Cardiac septum (tissue), 1 donor: ENCODE measurements around the gene UQCRQ. TPM values are rescaled to one million over a fixed set of nuclear protein-coding genes. Genes with fewer than 3 reads are reported as not detected.

Experiments used
- DNase-seq: peaks from one replicate; pipeline ENCODE4 v3.0.0-alpha.2; 2020; ENCODE audit warnings: low spot score
- intact Hi-C: fragments of 100-400 bp; cut with DNase I; formaldehyde crosslinking; loops from one replicate; pipeline ENCODE4 v1.14.0; 2022
- total RNA-seq: library from RNA; stranded (reverse); fragmentation: NEBNext Ultra II Directional; extraction: Animal tissue kit (Norgen Biotek cat#: 25700); gene quantifications from one replicate; pipeline ENCODE4 v1.2.1, GENCODE V29; 2021
- donor health status: DM: no; HTN: no; CAD: no.

The UQCRQ gene
- total RNA-seq, 1 donor from 2014 or later: 1,426 TPM

DNA sequence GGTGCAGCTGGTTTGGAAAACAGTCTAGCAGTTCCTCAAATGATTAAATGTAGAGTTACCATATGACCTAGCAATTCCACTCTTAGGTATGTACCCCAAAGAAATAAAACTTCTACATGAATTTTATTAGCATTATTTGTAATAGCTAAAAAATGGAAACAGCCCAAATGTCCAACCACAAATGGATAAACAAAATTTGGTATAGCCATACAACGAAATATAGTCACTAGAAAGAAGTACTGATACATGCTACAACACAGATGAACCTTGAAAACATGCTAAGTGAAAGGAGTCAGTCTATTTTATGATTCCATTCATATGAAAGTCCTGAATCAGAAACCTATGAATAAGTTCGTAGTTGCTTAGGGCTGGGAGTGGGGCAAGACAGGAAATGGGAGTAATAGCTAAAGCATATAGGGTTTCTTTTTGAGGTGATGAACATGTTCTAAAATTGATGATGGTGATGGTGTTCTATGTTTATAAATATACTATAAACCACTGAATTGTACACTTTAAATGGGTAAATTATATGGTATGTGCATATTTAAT is 6.5 kb upstream of the UQCRQ start:
- DNase-seq: no peak
- intact Hi-C loops: loop anchor here (10.0 kb wide), 1 partner anchor 85 kb away; the partner anchor contains the start of gene SEPTIN8

DNA sequence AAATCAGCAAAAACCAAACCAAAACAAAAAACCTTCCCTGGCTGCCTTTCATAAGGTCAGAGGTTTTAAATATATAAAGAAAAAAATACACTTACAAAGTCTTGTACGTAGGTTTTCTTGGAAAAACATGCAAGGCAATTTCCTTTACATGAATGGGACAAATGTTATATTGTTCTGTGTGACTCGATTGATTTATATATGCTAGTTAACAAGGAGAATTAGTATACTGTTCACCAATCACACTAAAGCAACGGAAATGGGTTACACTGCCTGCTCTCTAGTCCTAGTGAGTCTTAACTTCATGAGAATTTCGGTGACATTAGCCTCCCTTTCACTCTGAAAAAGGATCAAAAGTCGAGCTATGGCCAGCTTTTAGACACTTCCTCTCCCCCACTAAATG is 5.7 kb upstream of the UQCRQ start:
- no peak for DNase-seq
- intact Hi-C loops: loop anchor here (10.0 kb wide), 1 partner anchor 86 kb away; the partner anchor contains the start of gene SEPTIN8

DNA sequence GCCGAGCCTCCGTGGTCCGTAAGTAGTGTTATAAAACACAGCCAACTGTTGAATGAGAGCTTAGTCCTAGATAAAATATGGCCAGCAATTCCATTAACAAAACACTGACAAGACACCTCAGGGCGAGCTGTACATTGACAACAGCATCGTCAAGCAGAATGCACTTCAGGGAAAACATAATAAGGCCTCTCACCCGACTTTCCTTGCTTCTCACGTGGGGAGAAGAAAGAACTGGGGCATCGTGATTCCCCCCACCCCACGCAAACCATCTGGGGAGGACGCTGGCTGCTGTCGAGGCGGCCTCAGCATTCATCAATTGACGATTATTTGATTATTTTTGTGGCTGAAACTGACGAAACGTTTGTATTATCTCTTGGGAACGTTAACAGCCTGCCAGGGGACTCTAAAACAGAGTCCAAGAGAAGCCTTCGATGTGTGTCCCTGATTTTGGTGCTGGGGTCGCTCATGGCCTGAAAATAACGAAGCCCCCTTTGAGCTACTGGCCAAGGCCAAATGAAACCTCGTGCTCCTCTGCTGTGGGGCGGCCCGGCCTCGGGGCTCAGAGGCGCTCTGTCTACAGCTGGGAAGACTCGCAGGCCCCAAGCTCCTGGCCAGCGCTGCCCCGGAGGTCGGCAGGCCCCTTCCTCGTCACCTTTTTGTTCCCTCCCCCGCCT is 637 bp upstream of the UQCRQ start:
- DNase-seq: no peak
- intact Hi-C loops: loop anchor here (1.0 to 10.0 kb wide), 4 partner anchors 35 to 186 kb away; partner anchors contain the start of genes AFF4, HSPA4, SEPTIN8 and SHROOM1

DNA sequence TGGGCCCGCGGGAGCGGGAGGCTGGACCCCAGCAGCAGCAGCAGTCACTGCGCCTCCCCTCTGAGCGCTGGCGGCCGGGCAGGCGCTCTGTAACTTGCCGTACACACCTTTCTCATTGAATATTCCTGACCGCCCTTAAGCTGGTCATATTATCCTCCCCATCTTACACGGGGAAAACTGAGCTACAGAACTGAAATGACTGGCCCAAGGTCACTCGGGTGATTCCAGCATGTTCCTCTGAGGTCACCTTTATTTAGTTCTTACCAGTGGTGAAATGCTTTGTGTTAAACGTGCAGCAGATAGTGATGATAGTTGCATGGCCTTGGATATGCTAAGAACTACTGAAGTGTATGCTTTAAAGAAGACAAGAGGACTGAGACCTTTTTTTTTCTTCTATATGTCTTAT is 607 bp downstream of the UQCRQ start:
- no peak for DNase-seq
- intact Hi-C loops: loop anchor here (2.0 to 10.0 kb wide), 3 partner anchors 36 to 185 kb away; partner anchors contain the start of genes HSPA4, SEPTIN8 and SHROOM1

DNA sequence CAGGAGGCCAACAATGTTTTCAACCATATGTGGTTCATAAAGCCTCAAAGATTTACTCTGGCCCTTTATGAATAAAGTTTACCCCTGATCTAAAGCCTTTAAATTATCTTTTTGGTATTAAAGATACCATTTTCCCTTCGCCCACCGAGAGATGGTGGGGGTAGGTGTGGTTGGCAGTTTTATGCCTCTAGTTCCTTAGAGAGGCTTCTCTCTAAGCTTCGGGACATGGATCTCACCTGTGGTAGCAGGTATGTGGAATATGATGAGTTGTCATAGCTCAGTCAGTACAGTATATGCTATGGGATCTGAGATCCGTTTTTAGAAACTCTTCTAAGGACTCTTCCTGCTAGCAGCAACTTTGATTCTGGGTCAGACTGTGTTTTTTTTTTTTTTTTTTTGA is 2.3 kb downstream of the UQCRQ start:
- intact Hi-C loops: loop anchor here (5.0 to 10.0 kb wide), 2 partner anchors 94 to 184 kb away; partner anchors contain the start of genes HSPA4 and SEPTIN8
- DNase-seq: no peak

DNA sequence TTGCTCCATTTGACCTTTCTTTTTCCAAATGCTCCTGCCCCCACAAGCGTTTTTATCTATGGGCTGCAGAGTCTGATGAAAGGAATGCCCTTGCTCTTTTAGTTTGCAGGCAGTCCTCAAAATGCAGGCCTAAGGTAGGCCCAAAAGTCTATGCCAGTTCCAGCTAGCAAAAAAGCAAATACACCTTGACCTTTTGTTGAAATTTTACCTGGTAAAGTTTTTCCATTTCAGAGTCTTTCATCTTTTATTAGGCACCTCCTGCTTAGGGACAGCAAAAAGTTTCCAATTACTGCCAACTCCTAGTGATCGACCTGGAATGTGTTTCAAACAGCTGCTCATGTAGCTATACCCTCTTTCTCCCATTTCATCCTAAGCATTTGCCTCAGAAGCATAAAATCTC is 4.4 kb downstream of the UQCRQ start:
- intact Hi-C loops: no loop called here
- DNase-seq: no peak

DNA sequence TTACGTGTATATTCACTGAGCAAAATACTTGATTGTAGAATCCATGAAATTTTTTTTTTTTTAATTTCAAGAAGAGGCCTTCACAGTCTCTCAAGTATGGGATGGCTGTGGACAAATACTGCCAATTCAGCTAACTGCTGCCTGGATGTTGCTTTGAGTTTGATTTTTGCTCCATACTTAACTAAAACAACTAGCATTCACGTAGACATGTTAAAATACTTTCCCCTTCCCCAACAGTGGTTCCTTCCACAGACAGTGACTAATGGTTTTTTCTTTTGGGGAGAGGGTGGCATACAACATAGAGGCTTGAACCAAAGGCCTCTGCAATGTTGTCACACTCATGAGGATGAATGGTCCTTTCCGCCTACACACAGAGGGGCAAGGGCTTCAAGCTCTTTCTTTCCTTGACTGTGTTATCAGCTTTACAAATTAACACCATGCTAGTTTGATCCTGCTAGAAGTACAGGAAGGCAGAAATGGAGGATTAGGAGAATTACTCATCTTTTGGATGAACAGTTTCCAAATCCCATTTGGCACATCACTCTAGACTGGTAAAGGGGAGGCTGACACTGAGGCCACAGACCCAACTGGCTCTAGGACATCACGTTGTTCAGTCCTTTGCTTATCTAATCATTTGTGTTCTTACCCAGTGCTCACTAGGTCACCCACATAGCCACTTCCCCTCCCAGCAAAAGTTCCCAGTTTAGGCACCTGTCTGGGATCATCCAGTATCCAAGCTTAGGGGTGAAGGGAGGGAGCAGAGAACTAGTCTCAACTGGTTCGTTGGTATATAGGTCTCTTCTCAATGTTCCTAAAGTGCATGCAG is 5.2 kb downstream of the UQCRQ start:
- no peak for DNase-seq
- intact Hi-C loops: no loop called here

DNA sequence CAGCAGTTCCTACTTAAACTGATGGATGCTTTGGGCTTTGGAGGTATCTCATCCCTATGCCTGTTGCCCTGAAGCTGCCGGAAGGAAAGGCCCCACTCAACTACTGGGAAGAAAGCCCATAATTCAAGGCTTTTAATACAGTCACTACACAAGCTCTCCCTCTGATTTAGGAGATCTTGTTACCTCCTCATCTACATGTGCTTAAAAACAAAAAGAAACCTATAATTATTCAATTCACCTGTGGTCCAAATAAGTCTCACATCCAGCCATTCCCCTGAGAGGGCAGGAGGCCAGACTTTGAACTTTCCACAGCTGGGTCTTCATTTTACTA is 6.3 kb downstream of the UQCRQ start:
- no peak for DNase-seq
- intact Hi-C loops: no loop called here

DNA sequence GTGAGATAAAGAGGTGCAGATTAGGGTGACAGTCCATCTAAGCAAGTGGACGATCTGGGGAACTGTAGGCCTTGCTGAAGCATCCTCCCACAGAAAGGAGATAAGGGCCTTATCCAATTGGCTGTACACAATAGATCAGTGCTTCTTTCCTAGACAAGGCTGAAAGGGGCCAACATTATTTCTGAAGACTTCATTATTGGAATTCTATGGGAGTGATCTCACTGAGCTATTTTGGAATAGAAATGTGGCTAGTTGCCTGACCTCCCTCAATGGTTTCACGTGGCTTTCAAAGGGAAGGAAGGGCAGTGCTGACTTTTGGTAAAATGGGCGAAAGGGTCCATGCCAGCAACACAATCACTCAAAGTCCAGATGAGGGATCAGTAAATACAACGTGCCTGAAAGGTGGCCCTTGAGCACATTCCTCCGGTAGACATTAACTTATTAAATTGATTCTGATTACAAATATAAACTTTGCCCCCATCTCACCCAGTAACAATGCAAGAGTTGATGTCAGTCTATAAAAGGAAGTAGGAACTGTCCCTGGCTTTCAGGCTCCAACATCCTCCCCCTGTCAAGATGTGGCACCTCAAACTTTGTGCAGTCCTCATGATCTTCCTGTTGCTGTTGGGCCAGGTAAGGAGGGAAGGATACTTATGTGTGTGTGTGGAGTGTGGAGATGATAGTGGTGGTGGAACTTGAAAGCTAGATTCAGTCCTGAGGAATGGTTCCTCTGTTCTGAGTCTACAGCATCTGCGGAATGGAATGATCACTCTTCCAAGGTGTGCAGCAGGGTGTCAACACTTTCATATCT is 6.9 kb downstream of the UQCRQ start, which contains the start of gene LEAP2:
TSS of gene LEAP2 (plus strand) at position 550 of the 811 bp plus-strand sequence. CDS start at position 577, 27 bp downstream.
- intact Hi-C loops: no loop called here
- DNase-seq: no peak

DNA sequence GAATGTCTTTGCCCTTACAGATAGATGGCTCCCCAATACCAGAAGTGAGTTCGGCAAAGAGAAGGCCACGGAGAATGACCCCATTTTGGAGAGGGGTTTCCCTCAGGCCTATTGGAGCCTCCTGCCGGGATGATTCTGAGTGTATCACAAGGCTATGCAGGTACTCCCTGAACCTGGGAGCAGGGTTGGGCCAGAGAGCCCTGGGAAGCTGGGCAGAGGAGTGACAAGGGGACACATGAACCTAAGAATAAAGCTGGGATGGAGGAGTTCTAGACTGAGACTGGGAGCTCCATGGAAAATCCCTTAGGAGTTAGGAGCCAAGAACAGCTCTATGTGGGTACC is 7.5 kb downstream of the UQCRQ start:
- DNase-seq: no peak
- intact Hi-C loops: no loop called here

DNA sequence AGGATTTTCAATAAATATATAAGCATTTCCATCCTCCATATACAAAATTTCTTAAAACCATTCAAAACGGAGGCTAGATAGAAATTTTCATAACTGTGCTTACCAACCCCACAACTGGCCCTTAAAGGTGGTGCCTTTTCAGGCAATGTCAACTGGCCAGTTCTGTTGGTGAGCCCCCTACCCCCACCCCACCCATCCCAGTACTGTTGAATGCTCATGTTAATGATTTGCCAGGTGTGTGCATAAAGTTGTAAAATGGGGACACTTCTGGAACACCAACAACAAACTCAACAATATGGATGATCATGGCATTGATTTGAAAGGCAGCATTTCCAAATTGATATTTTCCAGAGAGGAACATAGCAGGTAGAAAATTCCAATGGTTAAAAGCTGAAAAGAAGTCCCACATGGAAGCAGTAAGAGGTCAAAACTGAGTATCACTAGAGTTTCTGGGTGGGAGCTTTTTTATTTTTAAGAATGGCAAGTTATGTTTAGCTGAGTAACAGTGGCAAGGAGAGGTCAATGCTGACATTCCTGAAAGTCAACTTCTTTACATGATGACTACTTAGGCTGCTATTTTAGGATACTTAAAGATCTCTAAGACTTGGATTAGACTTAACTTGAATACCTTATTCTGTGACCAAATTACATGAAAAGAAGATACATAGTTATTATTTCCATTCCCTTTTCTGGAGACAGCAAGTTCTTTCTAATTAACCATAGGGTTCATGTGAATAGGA is 9.7 kb downstream of the UQCRQ start:
- intact Hi-C loops: no loop called here
- no peak for DNase-seq

DNA sequence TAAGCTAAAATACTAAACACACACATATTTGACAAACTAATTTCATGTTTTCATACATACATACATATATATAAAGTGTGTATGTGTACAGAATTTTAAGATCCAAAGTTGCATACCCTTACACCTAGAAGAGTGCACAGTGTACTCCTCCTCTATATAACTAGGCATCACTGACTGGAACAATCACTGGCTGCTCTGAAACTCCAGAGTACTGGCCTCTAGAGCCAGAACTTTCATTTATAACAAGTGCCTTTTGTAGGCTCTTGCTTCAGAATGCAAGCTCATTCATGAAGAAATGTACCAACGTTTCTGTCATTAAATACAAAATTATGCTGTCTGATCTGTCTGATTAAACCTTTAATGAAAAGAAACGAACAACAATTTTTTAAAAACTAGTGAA is 11.0 kb downstream of the UQCRQ start:
- intact Hi-C loops: no loop called here
- no peak for DNase-seq

DNA sequence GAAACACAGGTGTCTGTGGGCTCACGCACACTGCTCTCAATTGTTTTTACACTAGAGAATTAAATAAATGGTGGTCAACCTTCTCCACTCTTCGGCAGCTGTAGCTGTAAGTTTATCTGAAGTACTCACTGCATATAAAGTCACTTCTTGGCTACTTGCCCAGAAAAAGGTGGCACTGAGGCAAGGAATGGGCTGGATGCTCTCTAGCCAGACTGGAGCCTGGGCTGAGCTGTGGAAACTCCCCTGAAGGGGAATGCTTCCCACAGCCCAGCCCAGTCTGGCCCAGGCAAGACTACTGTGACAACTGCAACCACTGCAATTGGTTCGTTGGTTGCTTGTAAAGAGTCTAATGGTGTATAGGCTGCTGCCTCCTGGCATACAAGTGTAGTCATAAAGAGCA is 11.5 kb downstream of the UQCRQ start:
- no peak for DNase-seq
- intact Hi-C loops: no loop called here

DNA sequence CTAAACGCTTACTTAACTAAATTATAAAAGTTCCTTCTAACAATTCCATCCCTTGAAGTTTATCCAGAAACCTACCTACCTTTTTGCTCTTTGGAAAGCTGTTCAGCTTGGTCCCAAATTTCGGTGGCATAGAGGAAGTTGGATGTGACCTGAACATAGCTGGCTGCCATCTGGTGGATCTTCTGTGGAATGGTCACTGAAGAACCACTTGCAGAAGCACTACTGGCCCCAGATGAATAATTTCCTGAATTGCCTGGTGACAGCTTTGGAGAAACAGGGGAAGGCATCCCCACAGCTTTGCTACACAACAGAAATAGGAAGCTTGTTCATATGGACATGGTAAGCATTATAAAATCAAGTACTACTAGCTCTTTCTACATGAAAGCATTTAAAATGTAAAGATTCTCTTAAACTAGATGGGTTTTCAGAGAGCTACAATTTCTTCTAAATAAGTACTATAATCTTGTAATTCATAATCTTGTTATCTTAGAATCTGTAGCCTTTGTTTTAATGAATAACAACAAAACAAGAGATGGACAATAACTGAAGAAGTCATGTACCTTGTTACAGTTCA is 16.9 kb downstream of the UQCRQ start:
- no peak for DNase-seq
- intact Hi-C loops: loop anchor here (1.0 kb wide), 1 partner anchor 53 kb away; the partner anchor contains the start of gene SHROOM1

DNA sequence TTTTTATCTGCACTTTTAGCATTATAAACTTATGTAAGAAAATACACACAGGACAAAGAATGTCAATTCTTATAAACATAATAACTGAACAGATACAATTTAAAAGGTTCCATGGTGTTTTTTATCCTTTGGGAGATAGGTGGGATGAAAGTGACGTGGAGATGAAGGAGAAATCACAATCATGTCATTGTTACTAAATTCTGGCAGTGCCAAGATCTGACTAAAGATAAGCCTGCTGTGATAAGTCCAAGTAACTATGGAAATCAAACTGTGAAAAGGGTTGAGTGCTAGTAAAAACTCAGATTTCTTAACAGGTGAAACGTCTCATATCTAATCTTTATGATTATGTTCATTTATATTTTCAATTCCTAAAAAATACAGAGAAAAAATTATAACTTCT is 18.1 kb downstream of the UQCRQ start:
- no peak for DNase-seq

DNA sequence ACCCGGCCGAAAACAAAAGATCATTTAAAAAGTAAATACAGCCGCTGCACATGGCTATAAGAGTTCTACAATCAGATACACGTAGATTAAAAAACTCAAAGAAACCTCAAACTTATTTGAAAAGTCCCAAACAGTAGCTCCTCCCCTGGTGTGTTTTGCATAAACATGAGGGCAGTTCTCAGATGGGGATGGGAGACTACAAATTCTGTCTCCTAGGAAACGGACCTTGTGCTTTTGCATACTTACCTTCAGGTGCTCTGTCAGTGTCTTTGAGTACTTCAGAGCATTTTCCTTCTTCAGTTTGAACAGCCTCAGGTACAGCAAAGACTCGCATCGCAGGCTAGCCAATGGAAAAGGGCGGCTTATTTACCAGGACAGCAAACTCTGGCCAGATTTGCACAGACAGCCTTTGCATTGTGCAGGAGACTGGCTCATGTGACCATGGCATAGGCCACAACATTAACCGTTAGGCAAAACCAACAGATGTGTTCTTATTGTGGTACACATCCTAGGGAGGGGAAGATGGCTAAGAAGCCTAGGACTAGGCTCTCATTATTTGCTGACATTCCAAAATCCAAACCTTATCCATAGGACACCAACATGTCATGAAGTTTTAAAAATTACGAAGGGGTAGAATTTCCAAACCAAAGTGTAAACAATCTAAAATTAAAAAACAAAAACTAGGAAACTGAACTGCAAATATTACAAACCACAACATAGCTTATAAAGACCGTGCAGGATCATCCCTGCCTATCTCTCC is 19.8 kb downstream of the UQCRQ start:
- intact Hi-C loops: no loop called here
- no peak for DNase-seq

More for the DNA sequence above, 18.1 kb downstream of the UQCRQ start:
- intact Hi-C loops: no loop called here

DNA sequence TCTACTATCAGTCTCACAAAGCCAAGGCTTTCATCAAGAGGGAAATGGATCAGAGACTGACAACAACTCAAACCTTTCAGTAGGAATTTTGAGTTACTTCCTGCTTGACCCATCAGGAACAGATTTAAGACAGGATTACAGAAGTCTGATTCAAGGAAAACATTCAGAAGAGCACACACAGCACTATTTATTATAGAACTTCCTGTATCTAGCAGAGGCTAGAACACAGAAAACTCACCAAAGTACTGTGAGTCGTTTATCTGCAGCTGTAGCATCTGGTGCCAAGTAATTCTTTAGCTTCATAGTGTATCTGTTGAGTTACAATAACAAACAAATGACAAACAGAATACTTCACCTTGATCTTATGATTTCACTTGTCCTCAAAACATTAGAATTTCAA is 20.8 kb downstream of the UQCRQ start:
- intact Hi-C loops: no loop called here
- no peak for DNase-seq

DNA sequence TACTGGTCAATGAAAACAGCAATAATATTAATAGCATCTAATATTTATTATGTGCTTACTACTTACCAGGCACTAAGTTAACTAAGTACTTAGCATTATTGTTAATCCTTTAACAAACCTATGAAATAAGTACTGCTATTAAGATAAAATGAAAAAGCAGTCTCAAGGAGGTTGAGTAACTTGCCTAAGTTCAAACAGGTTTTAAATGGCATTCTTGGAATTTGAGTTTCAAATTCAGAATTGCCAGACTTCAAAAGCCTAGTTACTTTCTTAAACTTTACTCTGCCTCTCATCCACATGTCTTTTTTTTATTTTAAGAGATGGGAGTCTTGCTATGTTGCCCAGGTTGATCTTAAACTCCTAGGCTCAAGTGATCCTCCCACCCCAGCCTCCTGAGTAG is 23.1 kb downstream of the UQCRQ start:
- DNase-seq: no peak
- intact Hi-C loops: no loop called here
